ENCODE results near the gene NPTN.

DNA sequence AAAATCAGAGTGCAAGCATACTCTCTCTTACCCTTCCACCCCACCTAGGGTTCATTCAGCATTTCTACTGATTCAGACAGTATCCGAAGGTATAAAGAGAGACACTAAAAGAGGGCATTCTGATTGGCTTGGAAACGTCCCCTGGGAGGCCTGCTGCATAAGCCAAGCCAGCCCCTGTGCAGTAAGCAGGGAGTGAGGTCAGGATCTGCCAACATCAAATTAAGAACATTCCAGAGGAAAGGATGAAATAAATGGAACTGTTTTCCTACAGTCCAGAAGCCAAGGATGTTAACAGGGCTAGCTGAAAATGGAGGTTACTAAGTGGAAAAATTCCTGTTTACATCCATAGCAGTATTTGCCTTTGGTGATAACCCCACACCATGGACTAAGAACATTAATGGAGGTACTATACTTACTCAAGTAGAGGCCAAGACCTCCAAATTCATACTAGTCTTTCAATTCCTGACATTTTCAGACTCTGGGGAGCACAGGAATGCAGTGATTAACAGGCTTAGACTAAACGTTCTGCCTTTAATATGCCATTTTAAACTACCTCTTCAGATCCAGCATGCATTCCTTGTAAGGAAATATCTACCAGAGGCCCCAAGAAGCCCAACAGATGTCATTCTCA, 34.5 kb downstream of the NPTN start:
- TF ChIP-seq POLR2AphosphoS5 (IDR thresholded peaks at IDR 0.05; ENCODE audit: low read depth, low read length) (no peak), SIN3A (IDR thresholded peaks at IDR 0.05; ENCODE audit: borderline replicate concordance, insufficient read depth, low read length) (no peak), REST (IDR thresholded peaks at IDR 0.05; ENCODE audit: insufficient read depth in 1 of 2, low read depth in 2 of 2, low read length in 2 of 2) (no peak)
